ENCODE results near the gene SYCP2L. TPM values are rescaled to one million over a fixed set of nuclear protein-coding genes. Genes with fewer than 3 reads are reported as not detected.
"Not testable (repeated sequence)": the region's sequence is repeated elsewhere in the genome, so short reads cannot be mapped to it uniquely, and the experiment has no call there.

SYCP2L gene
- total and polyA plus RNA-seq, 3 experiments from 2014 or later = not detected

DNA sequence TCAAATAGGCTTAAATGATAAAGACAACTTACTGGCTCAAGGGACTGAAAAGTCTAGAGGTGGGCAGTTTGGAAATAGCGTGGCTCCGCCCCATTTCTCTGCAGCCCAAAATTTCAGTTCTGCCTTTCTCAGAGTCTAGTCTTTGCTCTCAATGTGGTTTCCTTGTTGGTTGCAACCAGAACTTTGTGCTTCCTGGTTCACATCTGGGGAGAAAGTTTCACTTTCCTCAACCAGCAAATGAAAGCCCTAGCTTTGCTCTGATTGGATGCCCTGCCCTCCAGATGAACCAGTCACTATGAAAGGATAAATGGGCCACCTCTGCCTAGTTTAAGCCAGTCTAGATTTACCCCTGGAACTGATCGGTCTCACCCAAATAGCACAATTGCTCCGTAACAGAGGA, 14.9 kb downstream of the SYCP2L start:
- Histone ChIP-seq H3K36me3 (ENCODE audit: insufficient read depth, low read length) (no peaks in the 10 kb centered on the region), H3K4me1 (ENCODE audit: insufficient read depth, low read length) (no peaks in the 10 kb centered on the region), H3K4me3 (ENCODE audit: low read length) (no peak overlapping the region), H3K27me3 (ENCODE audit: insufficient read depth, low read length, poor library complexity, severe bottlenecking) (no peaks in the 10 kb centered on the region), H3K27ac (ENCODE audit: low read depth, low read length) (no peak overlapping the region), H3K9me3 (ENCODE audit: low read length) (no peaks in the 10 kb centered on the region)
- H3K27ac Mint-ChIP-seq = no peak overlapping the region
- peak overlapping the region in 2 of 7 donors; percentile 27 to 63 for H3K4me3 Mint-ChIP-seq
- CTCF ChIA-PET = no interaction called here
- H3K9me3 Mint-ChIP-seq = peaks cover 0 to 2% (median 0%) of the 10 kb centered on the region in 5 donors
- POLR2A ChIA-PET = no interaction called here
- H3K36me3 Mint-ChIP-seq = no peaks in the 10 kb centered on the region
- H3K4me1 Mint-ChIP-seq = peaks cover 4 to 12% (median 7%) of the 10 kb centered on the region in 3 donors
- DNase-seq = no peak
- H3K27me3 Mint-ChIP-seq = peaks cover 7 to 8% of the 10 kb centered on the region in 2 donors

DNA sequence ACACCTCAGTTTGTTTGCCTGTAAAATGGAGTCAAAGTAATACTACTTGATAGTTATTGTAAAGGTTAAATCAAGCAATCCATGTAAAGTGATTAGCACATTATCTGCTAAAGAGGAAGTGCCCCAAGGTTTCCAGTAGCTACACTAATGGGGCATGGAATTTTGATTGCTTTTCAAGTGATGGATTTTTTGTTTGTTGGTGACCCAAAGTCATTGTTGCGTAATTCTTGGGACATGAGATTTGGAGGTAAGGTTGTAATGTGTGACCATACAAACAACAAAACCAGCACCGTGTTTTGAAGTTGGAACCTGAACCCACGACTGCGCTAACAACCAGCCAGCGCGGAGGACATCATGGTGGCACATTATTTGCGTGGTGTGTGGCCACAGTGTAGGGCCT, 17.2 kb downstream of the SYCP2L start:
- no peak for DNase-seq
- no peak overlapping the region for H3K27ac Mint-ChIP-seq
- POLR2A ChIA-PET = no interaction called here
- H3K4me3 Mint-ChIP-seq = no peak overlapping the region
- peaks cover 4 to 7% of the 10 kb centered on the region in 2 donors for H3K27me3 Mint-ChIP-seq
- Histone ChIP-seq H3K4me3 (ENCODE audit: low read length) (no peak overlapping the region), H3K9me3 (ENCODE audit: low read length) (no peaks in the 10 kb centered on the region), H3K36me3 (ENCODE audit: insufficient read depth, low read length) (no peaks in the 10 kb centered on the region), H3K27ac (ENCODE audit: low read depth, low read length) (no peak overlapping the region), H3K4me1 (ENCODE audit: insufficient read depth, low read length) (no peaks in the 10 kb centered on the region), H3K27me3 (ENCODE audit: insufficient read depth, low read length, poor library complexity, severe bottlenecking) (no peaks in the 10 kb centered on the region)
- H3K36me3 Mint-ChIP-seq = no peaks in the 10 kb centered on the region
- H3K9me3 Mint-ChIP-seq = peaks cover 0 to 2% (median 0%) of the 10 kb centered on the region in 5 donors
- H3K4me1 Mint-ChIP-seq = peaks cover 4 to 12% (median 7%) of the 10 kb centered on the region in 3 donors
- CTCF ChIA-PET = no interaction called here

DNA sequence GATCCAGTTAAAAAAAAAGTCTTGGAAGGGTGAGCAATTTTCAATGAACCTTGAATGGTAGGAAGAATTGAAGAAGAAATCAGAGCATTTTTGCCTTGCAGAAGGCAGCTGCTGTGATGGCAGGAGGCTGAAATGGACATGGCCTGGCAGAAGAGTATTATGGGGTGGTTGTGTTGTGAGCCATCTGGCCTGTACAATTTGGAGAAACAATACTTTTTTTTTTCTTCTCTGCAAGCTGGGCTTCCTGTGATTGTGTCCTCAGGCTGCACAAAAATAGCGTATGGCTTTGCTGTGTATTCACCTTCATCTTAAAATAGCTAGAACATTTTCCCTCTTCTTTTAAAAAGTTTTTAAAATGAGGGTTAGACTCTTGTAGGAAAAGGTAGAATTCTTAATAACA, 21.4 kb downstream of the SYCP2L start:
- no peaks in the 10 kb centered on the region for H3K9me3 ChIP-seq (ENCODE audit: low read length)
- no peaks in the 10 kb centered on the region for H3K4me1 ChIP-seq (ENCODE audit: insufficient read depth, low read length)
- H3K4me1 Mint-ChIP-seq = no peaks in the 10 kb centered on the region
- no peak overlapping the region for H3K27ac Mint-ChIP-seq
- peaks cover 0 to 14% of the 10 kb centered on the region in 2 donors for H3K27me3 Mint-ChIP-seq
- no peak for DNase-seq
- H3K36me3 Mint-ChIP-seq = no peaks in the 10 kb centered on the region
- ChIA-PET CTCF (interaction anchor here (0.9 kb wide), 1 partner anchor 9 kb away, joined by 3 read pairs; no protein-coding TSS in a partner anchor), POLR2A (no interaction called here)
- H3K27ac ChIP-seq (ENCODE audit: low read depth, low read length) = no peak overlapping the region
- no peaks in the 10 kb centered on the region for H3K27me3 ChIP-seq (ENCODE audit: insufficient read depth, low read length, poor library complexity, severe bottlenecking)
- H3K9me3 Mint-ChIP-seq = no peaks in the 10 kb centered on the region
- no peak overlapping the region for H3K4me3 ChIP-seq (ENCODE audit: low read length)
- no peak overlapping the region for H3K4me3 Mint-ChIP-seq
- H3K36me3 ChIP-seq (ENCODE audit: insufficient read depth, low read length) = no peaks in the 10 kb centered on the region

DNA sequence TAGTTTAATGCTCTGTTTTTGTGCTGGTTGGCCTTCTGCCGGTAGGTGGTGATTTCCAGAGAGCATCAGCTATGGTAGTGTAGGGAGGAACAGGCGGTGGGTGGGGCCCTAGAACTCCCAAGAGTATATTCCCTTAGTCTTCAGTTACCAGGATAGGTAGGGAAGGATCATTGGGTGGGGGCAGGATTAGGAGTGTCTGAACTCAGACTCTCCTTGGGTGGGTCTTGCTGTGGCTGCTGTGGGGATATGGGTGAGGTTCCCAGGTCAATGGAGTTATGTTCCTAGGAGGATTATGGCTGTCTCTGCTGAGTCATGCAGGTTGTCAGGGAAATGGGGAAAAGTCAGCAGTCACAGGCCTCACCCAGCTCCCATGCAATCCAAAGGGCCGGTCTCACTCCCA, 32.7 kb downstream of the SYCP2L start:
- H3K9me3 ChIP-seq (ENCODE audit: low read length); H3K27ac ChIP-seq (ENCODE audit: low read depth, low read length); H3K27ac Mint-ChIP-seq; H3K4me3 Mint-ChIP-seq; H3K4me1 Mint-ChIP-seq; H3K4me3 ChIP-seq (ENCODE audit: low read length); H3K27me3 ChIP-seq (ENCODE audit: insufficient read depth, low read length, poor library complexity, severe bottlenecking); DNase-seq; H3K9me3 Mint-ChIP-seq; H3K36me3 Mint-ChIP-seq; H3K36me3 ChIP-seq (ENCODE audit: insufficient read depth, low read length); POLR2A ChIA-PET; H3K4me1 ChIP-seq (ENCODE audit: insufficient read depth, low read length); CTCF ChIA-PET: not testable (repeated sequence)
- peaks cover 17 to 34% of the 10 kb centered on the region in 2 donors for H3K27me3 Mint-ChIP-seq

DNA sequence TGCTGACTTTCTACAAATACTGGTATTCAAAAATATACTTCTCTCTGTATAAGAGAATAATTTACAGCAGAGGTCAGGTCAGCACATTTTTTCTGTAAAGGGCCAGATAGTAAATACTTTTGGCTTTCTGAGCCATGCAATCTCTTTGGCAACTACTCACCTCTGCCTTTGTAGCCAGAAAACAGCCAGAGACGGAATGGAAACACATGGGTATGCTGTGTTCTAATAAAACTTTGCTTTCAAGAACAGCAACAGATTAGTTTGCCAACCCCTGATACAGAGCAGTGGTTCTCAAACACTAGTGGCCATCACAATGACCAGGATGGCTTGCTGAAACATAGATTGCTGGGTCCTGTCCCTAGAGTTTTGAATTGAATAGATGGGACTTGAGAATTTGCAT, 46.3 kb downstream of the SYCP2L start:
- Histone ChIP-seq H3K36me3 (ENCODE audit: insufficient read depth, low read length) (no peaks in the 10 kb centered on the region), H3K4me3 (ENCODE audit: low read length) (no peak overlapping the region), H3K27ac (ENCODE audit: low read depth, low read length) (no peak overlapping the region), H3K9me3 (ENCODE audit: low read length) (no peaks in the 10 kb centered on the region), H3K27me3 (ENCODE audit: insufficient read depth, low read length, poor library complexity, severe bottlenecking) (no peaks in the 10 kb centered on the region), H3K4me1 (ENCODE audit: insufficient read depth, low read length) (no peaks in the 10 kb centered on the region)
- no peak overlapping the region for H3K4me3 Mint-ChIP-seq
- H3K27me3 Mint-ChIP-seq = peaks cover 9 to 45% of the 10 kb centered on the region in 2 donors
- H3K27ac Mint-ChIP-seq = no peak overlapping the region
- POLR2A ChIA-PET = no interaction called here
- peaks cover 0 to 5% (median 0%) of the 10 kb centered on the region in 5 donors for H3K9me3 Mint-ChIP-seq
- no peaks in the 10 kb centered on the region for H3K36me3 Mint-ChIP-seq
- CTCF ChIA-PET = no interaction called here
- no peaks in the 10 kb centered on the region for H3K4me1 Mint-ChIP-seq
- no peak for DNase-seq

DNA sequence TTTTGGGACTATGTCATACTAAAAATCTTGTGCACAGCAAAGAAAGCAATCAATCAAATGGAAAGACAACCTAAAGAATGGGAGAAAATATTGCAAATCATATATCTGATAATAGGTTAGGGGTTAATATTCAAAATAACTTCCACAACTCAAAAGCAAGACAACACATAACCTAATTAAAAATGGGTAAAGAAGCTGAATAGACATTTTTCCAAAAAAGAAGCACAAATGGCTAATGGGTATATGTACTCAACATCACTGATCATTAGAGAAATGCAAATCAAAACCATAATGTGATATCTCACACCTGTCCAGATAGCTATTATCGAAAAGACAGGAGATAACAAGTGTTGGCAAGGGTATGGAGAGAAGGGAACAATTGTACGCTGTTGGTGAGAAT, 53.0 kb downstream of the SYCP2L start:
- Histone ChIP-seq H3K36me3 (ENCODE audit: insufficient read depth, low read length) (no peaks in the 10 kb centered on the region), H3K4me1 (ENCODE audit: insufficient read depth, low read length) (no peaks in the 10 kb centered on the region), H3K27me3 (ENCODE audit: insufficient read depth, low read length, poor library complexity, severe bottlenecking) (no peaks in the 10 kb centered on the region), H3K27ac (ENCODE audit: low read depth, low read length) (no peak overlapping the region), H3K9me3 (ENCODE audit: low read length) (no peaks in the 10 kb centered on the region), H3K4me3 (ENCODE audit: low read length) (no peak overlapping the region)
- H3K4me1 Mint-ChIP-seq = no peaks in the 10 kb centered on the region
- H3K27ac Mint-ChIP-seq = no peak overlapping the region
- ChIA-PET CTCF (no interaction called here), POLR2A (no interaction called here)
- DNase-seq = no peak
- no peaks in the 10 kb centered on the region for H3K36me3 Mint-ChIP-seq
- no peaks in the 10 kb centered on the region for H3K9me3 Mint-ChIP-seq
- peaks cover 3 to 20% of the 10 kb centered on the region in 2 donors for H3K27me3 Mint-ChIP-seq
- no peak overlapping the region for H3K4me3 Mint-ChIP-seq

DNA sequence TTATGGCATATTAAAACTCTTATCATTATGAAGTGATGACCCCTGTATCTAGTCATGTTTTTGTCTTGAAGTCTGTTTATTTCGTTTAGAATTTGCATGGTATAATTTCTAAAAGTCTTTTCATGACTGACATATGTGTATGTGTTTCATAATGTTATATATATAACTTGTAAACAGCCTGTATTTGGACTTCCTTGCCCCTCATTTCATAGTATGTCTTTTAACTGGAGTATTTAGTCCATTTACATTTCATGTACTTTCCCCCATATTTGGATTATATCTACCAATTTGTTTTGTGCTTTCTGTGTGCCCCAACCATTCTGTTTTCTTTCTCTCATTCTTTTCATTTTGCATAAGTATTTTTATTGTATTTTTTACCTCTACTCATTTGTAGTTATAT, 59.0 kb downstream of the SYCP2L start:
- Histone ChIP-seq H3K9me3 (ENCODE audit: low read length) (no peaks in the 10 kb centered on the region), H3K36me3 (ENCODE audit: insufficient read depth, low read length) (no peaks in the 10 kb centered on the region), H3K4me1 (ENCODE audit: insufficient read depth, low read length) (no peaks in the 10 kb centered on the region), H3K27me3 (ENCODE audit: insufficient read depth, low read length, poor library complexity, severe bottlenecking) (no peaks in the 10 kb centered on the region), H3K27ac (ENCODE audit: low read depth, low read length) (no peak overlapping the region), H3K4me3 (ENCODE audit: low read length) (no peak overlapping the region)
- H3K9me3 Mint-ChIP-seq = peaks cover 0 to 2% (median 0%) of the 10 kb centered on the region in 5 donors
- peaks cover 5 to 26% of the 10 kb centered on the region in 2 donors for H3K27me3 Mint-ChIP-seq
- no peak overlapping the region for H3K4me3 Mint-ChIP-seq
- ChIA-PET CTCF (no interaction called here), POLR2A (no interaction called here)
- no peaks in the 10 kb centered on the region for H3K4me1 Mint-ChIP-seq
- H3K36me3 Mint-ChIP-seq = no peaks in the 10 kb centered on the region
- DNase-seq = no peak
- H3K27ac Mint-ChIP-seq = no peak overlapping the region

DNA sequence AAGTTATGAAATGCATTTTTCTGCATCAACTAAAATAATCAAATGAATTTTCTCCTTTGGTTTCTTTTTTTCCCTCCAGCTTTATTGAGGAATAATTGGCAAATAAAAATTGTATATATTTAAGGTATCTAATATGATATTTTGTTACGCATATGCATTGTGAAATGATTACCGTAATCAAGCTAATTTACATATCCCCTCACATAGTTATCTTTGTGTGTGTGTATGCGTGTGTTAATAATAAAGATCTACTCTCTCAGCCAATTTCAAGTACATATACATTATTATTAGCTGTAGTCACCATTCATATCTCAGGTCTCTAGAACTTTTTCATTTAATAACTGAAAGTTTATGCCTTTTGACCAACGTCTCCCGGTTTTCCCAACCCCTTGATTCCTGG, 61.1 kb downstream of the SYCP2L start:
- Histone ChIP-seq H3K27ac (ENCODE audit: low read depth, low read length) (no peak overlapping the region), H3K4me3 (ENCODE audit: low read length) (no peak overlapping the region), H3K36me3 (ENCODE audit: insufficient read depth, low read length) (no peaks in the 10 kb centered on the region), H3K9me3 (ENCODE audit: low read length) (no peaks in the 10 kb centered on the region), H3K27me3 (ENCODE audit: insufficient read depth, low read length, poor library complexity, severe bottlenecking) (no peaks in the 10 kb centered on the region), H3K4me1 (ENCODE audit: insufficient read depth, low read length) (no peaks in the 10 kb centered on the region)
- no peak for DNase-seq
- CTCF ChIA-PET = no interaction called here
- Mint-ChIP-seq H3K9me3 (peaks cover 0 to 2% (median 0%) of the 10 kb centered on the region in 5 donors), H3K36me3 (no peaks in the 10 kb centered on the region), H3K4me3 (no peak overlapping the region), H3K27ac (no peak overlapping the region), H3K4me1 (no peaks in the 10 kb centered on the region), H3K27me3 (peaks cover 6 to 31% of the 10 kb centered on the region in 2 donors)
- POLR2A ChIA-PET = no interaction called here
